MM.1S (cell line): ENCODE data around the gene RNF152.

ENCODE experiments used
- DNase-seq: peaks from one replicate; pipeline ENCODE4 v3.0.0-alpha.2; 2015
- H2AFZ ChIP-seq: fragments of 300-600 bp; sonication (generic); 2 replicates; pipeline ENCODE4 v1.6.0; 2016; ENCODE audit warnings: antibody characterized with exemption, low read length
- H3F3A ChIP-seq: fragments of 300-600 bp; sonication (generic); 2 replicates; pipeline ENCODE4 v1.6.1; 2016; ENCODE audit warnings: mild to moderate bottlenecking, antibody characterized with exemption, low read length, moderate library complexity, mixed read lengths; ENCODE audit not compliant: insufficient read depth
- H3K27ac ChIP-seq: fragments of 300-600 bp; sonication (generic); 2 replicates; pipeline ENCODE4 v1.5.1; 2016; ENCODE audit warnings: mild to moderate bottlenecking, low read length
- H3K27me3 ChIP-seq: fragments of 300-600 bp; sonication (generic); replicated peaks from 2 replicates; pipeline ENCODE4 v1.6.0; 2016; ENCODE audit warnings: low read length; ENCODE audit not compliant: insufficient read depth
- H3K36me3 ChIP-seq: fragments of 300-600 bp; sonication (generic); replicated peaks from 2 replicates; pipeline ENCODE4 v1.6.1; 2016; ENCODE audit warnings: mild to moderate bottlenecking, low read length, mixed read lengths; ENCODE audit not compliant: insufficient read depth
- H3K4me1 ChIP-seq: fragments of 300-600 bp; sonication (generic); 2 replicates; pipeline ENCODE4 v1.6.1; 2016; ENCODE audit warnings: low read length, mixed read lengths
- H3K4me2 ChIP-seq: fragments of 300-600 bp; sonication (generic); 2 replicates; pipeline ENCODE4 v1.6.0; 2016; ENCODE audit warnings: low read depth, low read length
- H3K4me3 ChIP-seq: fragments of 300-600 bp; sonication (generic); 2 replicates; pipeline ENCODE4 v1.5.1; 2016; ENCODE audit warnings: low read length, mixed read lengths
- H3K79me2 ChIP-seq: fragments of 300-600 bp; sonication (generic); 2 replicates; pipeline ENCODE4 v1.6.1; 2016; ENCODE audit warnings: mixed run types, low read length, mixed read lengths
- H3K9ac ChIP-seq: fragments of 300-600 bp; sonication (generic); 2 replicates; pipeline ENCODE4 v1.6.1; 2016; ENCODE audit warnings: low read length, mixed read lengths
- H3K9me2 ChIP-seq: fragments of 300-600 bp; sonication (generic); replicated peaks from 2 replicates; pipeline ENCODE4 v1.6.1; 2016; ENCODE audit warnings: mild to moderate bottlenecking, low read length, mixed read lengths; ENCODE audit not compliant: insufficient read depth
- H3K9me3 ChIP-seq: fragments of 300-600 bp; sonication (generic); replicated peaks from 2 replicates; pipeline ENCODE4 v1.6.1; 2016; ENCODE audit warnings: mild to moderate bottlenecking, low read length, mixed read lengths; ENCODE audit not compliant: insufficient read depth
- H4K20me1 ChIP-seq: fragments of 300-600 bp; sonication (generic); 2 replicates; pipeline ENCODE4 v1.6.1; 2016; ENCODE audit warnings: mild to moderate bottlenecking, low read length, moderate library complexity, mixed read lengths; ENCODE audit not compliant: insufficient read depth
- EZH2 ChIP-seq: fragments of 300-600 bp; sonication (generic); optimal IDR thresholded peaks from 2 replicates; pipeline ENCODE3; 2017; ENCODE audit warnings: low read depth, mild to moderate bottlenecking, antibody characterized with exemption, low read length, mixed read lengths
- EZH2phosphoT487 ChIP-seq: fragments of 300-600 bp; sonication (generic); IDR thresholded peaks from 2 replicates; pipeline ENCODE4 v1.6.1; 2018; ENCODE audit warnings: antibody characterized with exemption, low read length
- TF ChIP-seq, protein P1 (sequence below): fragments of 300-600 bp; sonication (generic); IDR thresholded peaks from 2 replicates; pipeline ENCODE4 v1.5.1; 2016; ENCODE audit warnings: antibody characterized with exemption, low read length, mixed read lengths

RNF152 gene

DNA sequence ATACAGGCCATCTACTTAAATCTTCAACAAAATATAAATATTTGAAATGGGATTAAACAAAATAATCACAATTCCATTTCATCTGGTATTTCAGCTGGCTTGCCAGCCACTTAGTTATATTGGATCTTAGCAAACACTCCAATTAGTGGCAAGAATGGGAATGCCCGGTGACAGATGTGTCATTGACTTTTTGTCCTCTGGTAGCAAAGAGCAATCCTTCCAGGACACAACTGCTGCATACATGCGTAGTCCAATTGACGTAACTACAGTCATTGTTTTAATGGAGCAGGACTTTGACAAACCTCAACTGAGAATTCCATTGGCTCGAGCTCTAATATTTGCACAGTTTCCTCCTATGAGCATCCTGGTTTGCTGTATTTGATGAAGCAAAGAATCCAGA is 69.9 kb downstream of the RNF152 start:
- Histone ChIP-seq H4K20me1 (no peaks in the 10 kb centered on the region), H2AFZ (no peak overlapping the region), H3K9me3 (no peaks in the 10 kb centered on the region), H3K27ac (no peak overlapping the region), H3K36me3 (no peaks in the 10 kb centered on the region), H3K4me1 (no peaks in the 10 kb centered on the region), H3F3A (no peaks in the 10 kb centered on the region), H3K79me2 (no peaks in the 10 kb centered on the region), H3K9ac (no peak overlapping the region), H3K9me2 (no peaks in the 10 kb centered on the region), H3K27me3 (no peaks in the 10 kb centered on the region), H3K4me2 (no peak overlapping the region), H3K4me3 (no peak overlapping the region)
- TF ChIP-seq EZH2phosphoT487 (no peak), EZH2 (no peak)
- no peak for DNase-seq

DNA sequence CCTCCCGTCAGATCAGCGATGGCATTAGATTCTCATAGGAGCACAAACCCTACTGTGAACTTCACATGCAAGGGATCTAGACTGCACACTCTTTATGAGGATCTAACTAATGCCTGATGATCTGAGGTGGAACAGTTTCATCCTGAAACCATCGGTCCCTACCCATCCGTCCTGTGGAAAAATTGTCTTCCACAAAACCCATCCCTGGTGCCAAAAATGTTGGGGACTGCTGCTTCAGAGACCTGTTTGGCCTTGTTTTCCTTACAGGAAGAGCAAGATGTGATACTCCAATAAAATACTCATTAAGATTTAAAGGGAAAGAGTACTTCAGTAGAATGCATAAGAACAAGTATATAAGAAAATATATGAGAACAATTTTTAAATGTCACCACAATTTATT is 71.1 kb downstream of the RNF152 start:
- Histone ChIP-seq H3K9me3 (no peaks in the 10 kb centered on the region), H3K36me3 (no peaks in the 10 kb centered on the region), H4K20me1 (no peaks in the 10 kb centered on the region), H3K4me1 (no peaks in the 10 kb centered on the region), H2AFZ (no peak overlapping the region), H3K9ac (no peak overlapping the region), H3K9me2 (no peaks in the 10 kb centered on the region), H3F3A (no peaks in the 10 kb centered on the region), H3K27me3 (no peaks in the 10 kb centered on the region), H3K79me2 (no peaks in the 10 kb centered on the region), H3K27ac (no peak overlapping the region), H3K4me3 (no peak overlapping the region), H3K4me2 (no peak overlapping the region)
- TF ChIP-seq EZH2 (no peak), EZH2phosphoT487 (no peak)
- TF ChIP-seq, protein P1, sequence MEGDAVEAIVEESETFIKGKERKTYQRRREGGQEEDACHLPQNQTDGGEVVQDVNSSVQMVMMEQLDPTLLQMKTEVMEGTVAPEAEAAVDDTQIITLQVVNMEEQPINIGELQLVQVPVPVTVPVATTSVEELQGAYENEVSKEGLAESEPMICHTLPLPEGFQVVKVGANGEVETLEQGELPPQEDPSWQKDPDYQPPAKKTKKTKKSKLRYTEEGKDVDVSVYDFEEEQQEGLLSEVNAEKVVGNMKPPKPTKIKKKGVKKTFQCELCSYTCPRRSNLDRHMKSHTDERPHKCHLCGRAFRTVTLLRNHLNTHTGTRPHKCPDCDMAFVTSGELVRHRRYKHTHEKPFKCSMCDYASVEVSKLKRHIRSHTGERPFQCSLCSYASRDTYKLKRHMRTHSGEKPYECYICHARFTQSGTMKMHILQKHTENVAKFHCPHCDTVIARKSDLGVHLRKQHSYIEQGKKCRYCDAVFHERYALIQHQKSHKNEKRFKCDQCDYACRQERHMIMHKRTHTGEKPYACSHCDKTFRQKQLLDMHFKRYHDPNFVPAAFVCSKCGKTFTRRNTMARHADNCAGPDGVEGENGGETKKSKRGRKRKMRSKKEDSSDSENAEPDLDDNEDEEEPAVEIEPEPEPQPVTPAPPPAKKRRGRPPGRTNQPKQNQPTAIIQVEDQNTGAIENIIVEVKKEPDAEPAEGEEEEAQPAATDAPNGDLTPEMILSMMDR = no peak
- no peak for DNase-seq

DNA sequence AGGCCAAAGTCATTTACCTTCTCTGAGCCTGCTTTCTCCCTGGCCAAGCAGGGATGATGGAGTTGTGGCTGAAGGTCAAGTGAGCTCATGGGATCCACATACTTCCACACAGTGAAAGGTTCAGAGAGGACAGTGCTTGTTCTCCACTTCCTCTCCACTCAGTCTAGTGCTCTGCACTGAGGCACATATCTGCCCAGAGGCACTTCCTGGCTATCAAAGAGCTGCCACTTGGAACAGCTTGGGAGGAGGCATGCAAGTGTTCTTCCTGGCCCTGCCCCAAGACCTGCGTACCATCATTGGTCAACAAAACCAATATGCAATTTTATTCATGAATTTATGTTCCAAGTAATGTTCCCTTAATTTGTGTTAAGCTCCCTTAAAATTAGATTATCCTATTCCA is 71.9 kb downstream of the RNF152 start:
- no peak for DNase-seq
- no peaks in the 10 kb centered on the region for H3K4me1 ChIP-seq
- H3K27me3 ChIP-seq = no peaks in the 10 kb centered on the region
- no peaks in the 10 kb centered on the region for H3K36me3 ChIP-seq
- no peak overlapping the region for H3K27ac ChIP-seq
- no peaks in the 10 kb centered on the region for H3K9me2 ChIP-seq
- H3K4me3 ChIP-seq = no peak overlapping the region
- no peak overlapping the region for H3K4me2 ChIP-seq
- H3K9me3 ChIP-seq = no peaks in the 10 kb centered on the region
- no peaks in the 10 kb centered on the region for H4K20me1 ChIP-seq
- no peaks in the 10 kb centered on the region for H3K79me2 ChIP-seq
- H3K9ac ChIP-seq = no peak overlapping the region
- no peak overlapping the region for H2AFZ ChIP-seq
- no peaks in the 10 kb centered on the region for H3F3A ChIP-seq
- no peak for TF ChIP-seq EZH2phosphoT487
- TF ChIP-seq, protein P1 = no peak
- no peak for TF ChIP-seq EZH2

DNA sequence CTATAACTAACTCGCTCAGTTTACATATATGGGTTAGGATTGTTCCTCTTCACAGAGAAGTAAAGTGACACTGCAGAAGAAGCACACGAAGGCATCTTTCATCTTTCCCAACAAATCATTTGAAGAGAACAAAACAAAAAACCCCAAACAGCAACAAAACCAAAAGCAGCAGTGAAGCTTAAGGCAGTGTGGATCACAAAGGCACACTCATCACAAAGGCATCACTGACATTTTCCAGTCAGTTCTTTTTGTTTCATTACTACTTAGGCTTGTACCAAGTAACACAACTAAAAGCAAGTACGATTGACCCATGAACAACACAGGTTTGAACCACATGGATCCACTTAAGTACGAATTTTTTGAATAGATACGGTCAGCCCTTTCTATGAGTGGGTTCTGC is 75.7 kb downstream of the RNF152 start:
- no peaks in the 10 kb centered on the region for H3K9me3 ChIP-seq
- no peak overlapping the region for H3K27ac ChIP-seq
- no peaks in the 10 kb centered on the region for H3K27me3 ChIP-seq
- TF ChIP-seq, protein P1 = no peak
- TF ChIP-seq EZH2 (no peak), EZH2phosphoT487 (no peak)
- H3F3A ChIP-seq = no peaks in the 10 kb centered on the region
- no peaks in the 10 kb centered on the region for H3K4me1 ChIP-seq
- H3K4me2 ChIP-seq = no peak overlapping the region
- no peaks in the 10 kb centered on the region for H3K36me3 ChIP-seq
- no peaks in the 10 kb centered on the region for H4K20me1 ChIP-seq
- no peak overlapping the region for H3K9ac ChIP-seq
- no peaks in the 10 kb centered on the region for H3K9me2 ChIP-seq
- no peak for DNase-seq
- H3K79me2 ChIP-seq = no peaks in the 10 kb centered on the region
- no peak overlapping the region for H2AFZ ChIP-seq
- H3K4me3 ChIP-seq = no peak overlapping the region
